ENCODE results near the gene KBTBD13.

Gene KBTBD13

DNA sequence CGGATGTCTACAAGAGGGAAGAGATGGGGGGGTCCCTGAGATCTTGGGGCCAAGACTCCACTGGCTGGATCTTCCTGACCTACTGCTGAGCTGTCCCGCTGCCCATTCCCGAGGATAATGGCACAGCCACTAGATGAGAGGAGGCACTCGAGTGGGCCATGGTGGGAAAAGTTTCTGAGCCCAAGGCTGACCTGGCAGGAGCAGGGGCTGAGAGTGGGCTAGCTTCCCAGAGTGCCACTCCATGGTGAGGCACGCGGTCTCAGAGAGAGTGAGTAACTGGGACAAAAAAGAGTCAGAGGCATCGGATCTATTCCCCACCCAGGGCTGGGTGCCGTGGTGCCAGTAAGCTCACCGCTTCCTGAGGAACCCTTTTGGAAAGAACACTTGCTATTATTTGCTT lies 20.4 kb upstream of the KBTBD13 start:
- peaks cover 7% of the 10 kb centered on the region for H3K4me1 ChIP-seq (ENCODE audit: insufficient read depth, low read length)
- H3K9me3 ChIP-seq (ENCODE audit: low read length), result no peaks in the 10 kb centered on the region
- no peak overlapping the region for H3K4me3 ChIP-seq (ENCODE audit: low read length)
- no peaks in the 10 kb centered on the region for H3K36me3 ChIP-seq (ENCODE audit: insufficient read depth, low read length)
- peaks cover 2% of the 10 kb centered on the region for H3K27me3 ChIP-seq (ENCODE audit: insufficient read depth, low read length)
- no peak overlapping the region for H2AFZ ChIP-seq (ENCODE audit: low read depth, low read length)

DNA sequence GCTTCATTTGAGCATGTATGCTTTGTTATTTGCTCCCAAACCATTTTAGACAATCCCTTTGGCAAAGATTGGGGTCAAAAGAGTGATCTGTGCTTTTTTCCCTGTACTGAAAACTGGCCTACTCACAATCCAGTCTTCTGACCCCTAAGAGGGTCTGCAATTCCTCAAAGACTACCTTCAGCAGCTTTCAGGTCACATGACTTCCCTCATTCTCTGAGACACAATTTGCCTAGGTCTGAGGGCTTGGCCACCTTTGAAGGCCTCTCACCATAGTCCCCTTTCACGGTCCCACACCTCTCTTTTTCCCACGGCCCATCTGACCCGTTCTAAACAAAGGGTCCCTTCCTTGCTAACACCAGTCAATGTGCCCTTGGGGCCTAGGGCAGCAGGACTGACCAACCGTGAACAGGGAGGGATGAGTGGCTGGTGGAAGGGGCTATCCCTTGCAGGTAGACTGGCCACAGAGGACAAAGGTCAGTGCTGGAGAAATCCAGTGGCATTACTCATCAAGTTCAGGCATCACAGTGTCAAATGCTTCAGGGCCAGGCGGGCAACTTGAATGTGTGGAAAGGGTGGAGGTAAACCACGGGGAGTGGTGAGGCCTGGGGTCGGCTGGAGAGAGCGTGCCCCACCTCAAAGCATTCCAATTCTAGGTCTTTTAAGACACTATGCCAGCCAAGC lies 19.5 kb upstream of the KBTBD13 start:
- Histone ChIP-seq H2AFZ (ENCODE audit: low read depth, low read length) (no peak overlapping the region), H3K27me3 (ENCODE audit: insufficient read depth, low read length) (no peaks in the 10 kb centered on the region), H3K9me3 (ENCODE audit: low read length) (no peaks in the 10 kb centered on the region), H3K36me3 (ENCODE audit: insufficient read depth, low read length) (no peaks in the 10 kb centered on the region), H3K4me3 (ENCODE audit: low read length) (no peak overlapping the region), H3K4me1 (ENCODE audit: insufficient read depth, low read length) (peaks cover 7% of the 10 kb centered on the region)

DNA sequence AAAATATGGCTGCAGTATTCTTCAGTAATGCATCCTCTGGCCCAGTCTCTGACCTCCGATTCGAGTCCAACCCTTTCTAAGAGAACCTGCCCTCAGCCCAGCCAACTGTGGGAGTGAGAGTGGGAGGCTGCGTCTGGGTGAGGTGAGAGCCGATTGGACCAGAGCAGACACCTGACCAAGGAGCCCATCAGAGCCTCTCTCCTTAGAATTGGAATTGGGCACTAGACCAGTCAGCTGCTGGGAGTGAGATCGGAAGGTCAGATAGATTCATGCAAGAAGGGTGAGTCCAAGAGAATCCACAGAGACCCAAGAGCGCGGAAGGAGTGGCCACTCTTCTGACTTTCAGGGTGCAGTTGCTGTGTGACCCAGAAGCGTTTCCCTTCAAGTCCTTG lies 19.0 kb upstream of the KBTBD13 start:
- no peak overlapping the region for H2AFZ ChIP-seq (ENCODE audit: low read depth, low read length)
- H3K36me3 ChIP-seq (ENCODE audit: insufficient read depth, low read length), result no peaks in the 10 kb centered on the region
- H3K4me1 ChIP-seq (ENCODE audit: insufficient read depth, low read length), result peaks cover 7% of the 10 kb centered on the region
- H3K4me3 ChIP-seq (ENCODE audit: low read length), result no peak overlapping the region
- H3K9me3 ChIP-seq (ENCODE audit: low read length), result no peaks in the 10 kb centered on the region
- H3K27me3 ChIP-seq (ENCODE audit: insufficient read depth, low read length), result no peaks in the 10 kb centered on the region

- Histone ChIP-seq H2AFZ (ENCODE audit: low read depth, low read length) (no peak overlapping the region), H3K27me3 (ENCODE audit: insufficient read depth, low read length) (no peaks in the 10 kb centered on the region), H3K36me3 (ENCODE audit: insufficient read depth, low read length) (no peaks in the 10 kb centered on the region), H3K9me3 (ENCODE audit: low read length) (no peaks in the 10 kb centered on the region), H3K4me3 (ENCODE audit: low read length) (no peak overlapping the region), H3K4me1 (ENCODE audit: insufficient read depth, low read length) (peaks cover 7% of the 10 kb centered on the region)
Measured at GRCh38 chr15:65058394-65059368, 17.9 kb upstream of the KBTBD13 start.

DNA sequence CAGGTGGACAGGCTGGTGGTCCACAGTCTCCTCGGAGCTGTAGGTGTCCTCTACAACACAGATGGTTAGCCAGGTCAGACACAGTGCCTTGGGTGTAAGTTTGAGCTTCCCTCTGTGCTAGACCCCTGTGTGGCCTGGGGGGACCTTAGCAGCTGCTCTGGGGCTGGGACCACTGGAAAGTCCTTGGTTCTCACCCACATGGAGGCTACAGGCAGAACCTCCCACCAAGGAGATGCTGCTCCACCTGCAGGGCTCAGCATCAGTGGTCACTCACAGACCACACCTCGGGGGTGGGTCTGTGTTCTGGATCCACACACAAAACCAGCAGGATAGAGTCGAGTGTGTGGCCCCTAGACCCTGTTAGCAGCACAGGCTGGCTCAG lies 17.2 kb upstream of the KBTBD13 start:
- no peaks in the 10 kb centered on the region for H3K9me3 ChIP-seq (ENCODE audit: low read length)
- H3K36me3 ChIP-seq (ENCODE audit: insufficient read depth, low read length), result no peaks in the 10 kb centered on the region
- peaks cover 7% of the 10 kb centered on the region for H3K4me1 ChIP-seq (ENCODE audit: insufficient read depth, low read length)
- H2AFZ ChIP-seq (ENCODE audit: low read depth, low read length), result no peak overlapping the region
- H3K4me3 ChIP-seq (ENCODE audit: low read length), result no peak overlapping the region
- H3K27me3 ChIP-seq (ENCODE audit: insufficient read depth, low read length), result no peaks in the 10 kb centered on the region

- Histone ChIP-seq H3K36me3 (ENCODE audit: insufficient read depth, low read length) (no peaks in the 10 kb centered on the region), H3K4me1 (ENCODE audit: insufficient read depth, low read length) (peaks cover 7% of the 10 kb centered on the region), H3K4me3 (ENCODE audit: low read length) (no peak overlapping the region), H2AFZ (ENCODE audit: low read depth, low read length) (no peak overlapping the region), H3K27me3 (ENCODE audit: insufficient read depth, low read length) (no peaks in the 10 kb centered on the region), H3K9me3 (ENCODE audit: low read length) (no peaks in the 10 kb centered on the region)
Measured at GRCh38 chr15:65059931-65060596, 16.5 kb upstream of the KBTBD13 start.

- H3K27me3 ChIP-seq (ENCODE audit: insufficient read depth, low read length), result no peaks in the 10 kb centered on the region
- no peak overlapping the region for H3K4me3 ChIP-seq (ENCODE audit: low read length)
- peaks cover 7% of the 10 kb centered on the region for H3K4me1 ChIP-seq (ENCODE audit: insufficient read depth, low read length)
- H3K36me3 ChIP-seq (ENCODE audit: insufficient read depth, low read length), result no peaks in the 10 kb centered on the region
- H2AFZ ChIP-seq (ENCODE audit: low read depth, low read length), result no peak overlapping the region
- no peaks in the 10 kb centered on the region for H3K9me3 ChIP-seq (ENCODE audit: low read length)
Measured at GRCh38 chr15:65060641-65061397, 15.7 kb upstream of the KBTBD13 start.

DNA sequence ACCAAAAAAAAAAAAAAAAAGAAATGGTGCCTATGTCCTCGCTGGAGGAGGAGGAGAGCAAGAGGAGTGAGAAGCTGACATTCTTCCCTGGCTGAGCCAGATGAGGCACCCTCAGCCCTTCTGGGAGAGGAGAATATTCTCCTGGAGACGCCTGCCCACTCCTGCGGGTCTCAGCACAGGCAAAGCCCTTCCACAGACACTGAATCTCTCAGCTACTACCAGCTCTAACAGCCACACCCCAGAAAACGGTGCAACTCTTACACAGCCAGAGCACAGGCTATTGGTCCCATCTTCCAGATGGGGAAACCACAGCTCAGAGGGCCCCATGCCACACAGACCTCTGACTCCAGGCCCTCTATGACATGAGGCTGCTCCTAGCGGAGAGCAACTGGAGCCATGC lies 14.5 kb upstream of the KBTBD13 start:
- Histone ChIP-seq H3K4me1 (ENCODE audit: insufficient read depth, low read length) (peaks cover 4% of the 10 kb centered on the region), H3K27me3 (ENCODE audit: insufficient read depth, low read length) (peaks cover 8% of the 10 kb centered on the region), H3K9me3 (ENCODE audit: low read length) (no peaks in the 10 kb centered on the region), H3K36me3 (ENCODE audit: insufficient read depth, low read length) (no peaks in the 10 kb centered on the region), H2AFZ (ENCODE audit: low read depth, low read length) (no peak overlapping the region), H3K4me3 (ENCODE audit: low read length) (no peak overlapping the region)

GRCh38 chr15:65062726-65063125 lies 13.8 kb upstream of the KBTBD13 start:
- H3K9me3 ChIP-seq (ENCODE audit: low read length), result no peaks in the 10 kb centered on the region
- H3K36me3 ChIP-seq (ENCODE audit: insufficient read depth, low read length), result no peaks in the 10 kb centered on the region
- H2AFZ ChIP-seq (ENCODE audit: low read depth, low read length), result no peak overlapping the region
- H3K4me3 ChIP-seq (ENCODE audit: low read length), result no peak overlapping the region
- no peaks in the 10 kb centered on the region for H3K4me1 ChIP-seq (ENCODE audit: insufficient read depth, low read length)
- peaks cover 14% of the 10 kb centered on the region for H3K27me3 ChIP-seq (ENCODE audit: insufficient read depth, low read length)

DNA sequence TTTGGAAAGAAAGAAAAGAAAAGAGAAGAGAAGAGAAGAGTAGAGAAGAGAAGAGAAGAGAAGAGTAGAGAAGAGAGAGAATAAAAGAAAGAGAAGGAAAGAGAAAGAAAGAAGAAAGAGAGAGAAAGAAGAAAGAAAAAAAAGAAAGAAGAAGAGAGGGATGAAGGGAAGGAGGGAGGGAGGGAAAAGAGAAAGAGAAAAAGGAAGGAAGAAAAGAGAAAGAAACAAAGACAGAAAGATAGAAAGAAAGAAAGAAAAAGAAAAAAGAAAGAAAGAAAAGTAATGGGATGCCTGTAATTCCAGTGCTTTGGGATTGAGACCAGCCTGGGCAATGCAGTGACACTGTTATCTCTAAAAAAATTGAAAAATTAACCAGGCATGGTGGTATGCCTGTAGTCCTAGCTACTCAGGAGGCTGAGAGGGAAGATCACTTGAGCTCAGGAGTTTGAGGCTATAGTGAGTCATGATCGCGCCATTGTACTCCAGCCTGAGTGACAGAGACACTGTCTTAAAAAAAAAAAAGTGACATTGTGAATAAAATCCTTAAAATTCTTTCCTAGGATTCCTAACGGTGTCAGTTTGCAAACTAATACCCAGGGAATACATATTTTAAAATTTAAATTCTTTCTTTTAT lies 10.4 kb upstream of the KBTBD13 start:
- Histone ChIP-seq H3K36me3 (ENCODE audit: insufficient read depth, low read length) (no peaks in the 10 kb centered on the region), H3K4me1 (ENCODE audit: insufficient read depth, low read length) (no peaks in the 10 kb centered on the region), H3K27me3 (ENCODE audit: insufficient read depth, low read length) (peaks cover 35% of the 10 kb centered on the region), H3K9me3 (ENCODE audit: low read length) (no peaks in the 10 kb centered on the region), H3K4me3 (ENCODE audit: low read length) (no peak overlapping the region), H2AFZ (ENCODE audit: low read depth, low read length) (no peak overlapping the region)

- Histone ChIP-seq H3K27me3 (ENCODE audit: insufficient read depth, low read length) (peaks cover 35% of the 10 kb centered on the region), H2AFZ (ENCODE audit: low read depth, low read length) (no peak overlapping the region), H3K36me3 (ENCODE audit: insufficient read depth, low read length) (no peaks in the 10 kb centered on the region), H3K9me3 (ENCODE audit: low read length) (no peaks in the 10 kb centered on the region), H3K4me1 (ENCODE audit: insufficient read depth, low read length) (no peaks in the 10 kb centered on the region), H3K4me3 (ENCODE audit: low read length) (no peak overlapping the region)
Measured at GRCh38 chr15:65066635-65067316, 9.8 kb upstream of the KBTBD13 start.

- Histone ChIP-seq H3K36me3 (ENCODE audit: insufficient read depth, low read length) (no peaks in the 10 kb centered on the region), H3K27me3 (ENCODE audit: insufficient read depth, low read length) (peaks cover 35% of the 10 kb centered on the region), H2AFZ (ENCODE audit: low read depth, low read length) (no peak overlapping the region), H3K4me3 (ENCODE audit: low read length) (no peak overlapping the region), H3K4me1 (ENCODE audit: insufficient read depth, low read length) (no peaks in the 10 kb centered on the region), H3K9me3 (ENCODE audit: low read length) (no peaks in the 10 kb centered on the region)
Measured at GRCh38 chr15:65067317-65067644, 9.3 kb upstream of the KBTBD13 start.

Data from neuron (in vitro differentiated cells).